ENCODE measurements around the gene FUT8.
"Not testable (repeated sequence)": the region's sequence is repeated elsewhere in the genome, so short reads cannot be mapped to it uniquely, and the experiment has no call there.

The FUT8 gene

GRCh38 chr14:65627315-65627714, 214.8 kb downstream of the FUT8 start:
- DNase-seq: no peak

GRCh38 chr14:65628664-65629063, 216.1 kb downstream of the FUT8 start:
- no peak for DNase-seq

- DNase-seq: no peak
Measured at GRCh38 chr14:65631040-65631439, 218.5 kb downstream of the FUT8 start.

- DNase-seq: no peak
Measured at GRCh38 chr14:65632487-65632886, 220.0 kb downstream of the FUT8 start.

GRCh38 chr14:65633666-65634065, 221.1 kb downstream of the FUT8 start:
- DNase-seq: not testable (repeated sequence)

DNA sequence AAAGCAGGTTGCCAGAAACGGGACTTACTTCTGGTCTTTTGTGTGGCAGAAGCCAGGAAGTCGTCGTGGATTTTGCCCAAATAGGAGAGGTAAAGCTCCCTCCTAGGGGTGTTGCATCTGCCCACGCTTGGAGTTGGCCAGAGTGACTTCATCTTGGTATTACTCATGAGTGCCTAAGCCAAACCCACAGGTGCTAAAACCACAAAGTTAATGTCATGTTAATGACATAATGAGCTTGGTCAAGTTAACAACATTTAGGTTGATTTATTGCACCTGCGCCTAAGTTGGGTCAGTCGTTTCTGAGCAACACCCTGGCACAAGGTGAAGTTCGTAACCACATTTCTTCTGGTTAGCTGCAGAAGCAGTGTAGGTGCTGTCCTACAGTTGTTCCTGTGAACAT, 225.2 kb downstream of the FUT8 start:
- DNase-seq: peak; percentile 10 to 11

DNA sequence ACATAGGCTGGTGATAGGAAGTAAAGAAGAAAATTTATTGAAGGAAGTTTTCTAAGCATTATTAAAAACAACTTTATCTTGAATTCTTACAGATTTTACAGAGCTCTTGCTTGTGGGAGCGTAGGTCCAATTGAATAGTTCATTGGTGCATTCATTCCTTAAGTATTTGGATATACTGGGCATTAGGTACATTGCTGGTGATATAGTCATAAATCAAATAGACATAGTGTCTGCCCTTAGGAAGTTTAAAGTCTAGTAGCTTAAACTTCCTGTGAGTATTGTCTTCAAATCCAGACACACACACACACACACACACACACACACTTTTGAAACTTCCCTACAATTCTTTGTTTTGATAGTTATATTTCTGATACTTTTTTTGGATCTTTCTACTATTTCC, 226.7 kb downstream of the FUT8 start:
- no peak for DNase-seq

DNA sequence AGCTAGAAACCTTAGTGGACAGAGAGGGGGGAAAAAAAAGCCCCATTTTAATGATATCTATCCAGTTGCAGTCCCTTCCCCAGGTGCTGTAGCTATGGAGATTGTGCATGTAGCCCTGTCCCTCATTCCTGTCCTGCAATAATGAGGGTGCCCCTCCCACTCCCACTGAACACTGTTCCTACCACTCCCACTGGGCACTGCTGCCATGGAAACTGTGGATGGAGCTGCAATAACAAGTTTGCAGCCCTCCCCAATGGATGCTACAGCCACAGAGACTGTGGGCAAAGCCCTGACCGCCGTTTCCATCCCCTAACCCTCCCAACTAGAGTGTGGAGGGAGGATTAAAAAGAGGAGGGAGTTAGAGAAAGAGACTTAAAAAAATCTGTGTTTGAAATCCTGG, 238.3 kb downstream of the FUT8 start:
- no peak for DNase-seq

DNA sequence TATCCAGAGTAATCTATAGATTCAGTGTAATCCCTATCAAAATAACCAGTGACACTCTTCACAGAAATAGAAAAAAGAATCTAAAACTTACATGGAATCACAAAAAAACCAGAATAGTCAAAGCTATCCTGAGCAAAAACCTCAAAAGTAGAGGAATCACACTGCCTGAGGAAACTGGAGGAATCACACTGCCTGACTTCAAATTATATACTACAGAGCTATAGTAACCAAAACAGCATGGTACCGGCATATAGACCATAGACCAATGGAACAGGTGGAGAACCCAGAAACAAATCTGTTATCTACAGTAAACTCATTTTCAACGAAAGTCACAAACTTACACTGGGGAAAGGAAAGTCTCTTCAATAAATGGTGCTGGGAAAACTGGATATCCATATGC, 244.0 kb downstream of the FUT8 start:
- no peak for DNase-seq

- DNase-seq: no peak
Measured at GRCh38 chr14:65658202-65658601, 245.7 kb downstream of the FUT8 start.

DNA sequence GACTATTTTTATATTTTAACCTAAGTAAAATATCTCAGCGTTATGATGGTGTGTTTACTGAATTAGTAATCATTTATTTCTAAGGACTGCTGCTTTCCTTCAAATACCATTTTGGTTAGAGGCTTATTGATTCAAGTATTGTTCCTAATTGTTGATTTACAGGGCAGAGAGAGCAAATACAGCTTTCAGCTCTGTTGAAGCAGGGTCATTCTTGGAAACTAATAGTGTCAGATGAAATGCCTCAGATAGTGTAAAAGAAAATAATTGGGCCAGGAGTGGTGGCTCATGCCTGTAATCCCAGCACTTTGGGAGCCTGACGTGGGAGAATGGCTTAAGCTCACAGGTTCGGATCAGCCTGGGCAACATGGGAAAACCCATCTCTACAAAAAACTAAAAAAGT, 249.3 kb downstream of the FUT8 start:
- no peak for DNase-seq

GRCh38 chr14:65664436-65664835, 251.9 kb downstream of the FUT8 start:
- DNase-seq: no peak

DNA sequence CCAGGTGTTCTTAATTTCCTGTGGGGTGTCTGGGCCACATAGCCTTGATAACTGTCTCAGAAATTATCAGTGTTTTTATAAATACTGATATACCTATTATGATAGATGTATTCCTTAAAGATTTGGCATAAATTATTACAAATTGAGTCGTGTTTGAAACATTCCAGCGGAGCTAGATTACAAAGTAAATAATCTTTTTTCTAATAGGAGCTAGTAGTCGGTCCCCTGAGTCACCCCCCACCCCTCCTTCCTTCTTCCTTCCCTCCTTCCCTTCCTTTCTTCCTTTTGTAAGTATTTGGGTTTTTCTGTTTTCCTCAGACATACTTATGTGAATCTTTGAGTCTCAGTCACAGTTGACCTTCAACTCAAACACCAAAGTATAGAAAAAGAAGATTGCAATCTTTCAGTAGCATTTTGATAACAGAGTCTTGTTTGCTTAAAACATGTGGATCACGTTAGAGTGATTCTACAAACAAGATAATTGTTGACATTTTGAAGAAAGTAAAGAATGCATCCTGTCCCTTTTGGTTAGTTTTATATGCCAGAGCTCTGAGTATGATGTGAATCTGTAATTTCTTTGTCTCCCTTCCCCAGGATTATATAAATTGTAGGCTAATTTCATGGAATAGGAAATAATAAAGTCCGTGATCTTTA, 264.0 kb downstream of the FUT8 start:
- no peak for DNase-seq

GRCh38 chr14:65685572-65685971, 273.0 kb downstream of the FUT8 start:
- no peak for DNase-seq

- DNase-seq: no peak
Measured at GRCh38 chr14:65686761-65687160, 274.2 kb downstream of the FUT8 start.

- no peak for DNase-seq
Measured at GRCh38 chr14:65689070-65689469, 276.5 kb downstream of the FUT8 start.

DNA sequence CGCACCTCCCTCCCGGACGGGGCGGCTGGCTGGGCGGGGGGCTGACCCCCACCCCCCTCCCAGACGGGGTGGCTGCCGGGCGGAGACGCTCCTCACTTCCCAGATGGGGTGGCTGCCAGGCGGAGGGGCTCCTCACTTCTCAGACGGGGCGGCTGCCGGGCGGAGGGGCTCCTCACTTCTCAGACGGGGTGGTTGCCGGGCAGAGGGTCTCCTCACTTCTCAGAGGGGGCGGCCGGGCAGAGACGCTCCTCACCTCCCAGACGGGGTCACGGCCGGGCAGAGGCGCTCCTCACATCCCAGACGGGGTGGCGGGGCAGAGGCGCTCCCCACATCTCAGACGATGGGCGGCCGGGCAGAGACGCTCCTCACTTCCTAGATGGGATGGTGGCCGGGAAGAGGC, 280.0 kb downstream of the FUT8 start:
- DNase-seq: not testable (repeated sequence)

- DNase-seq: no peak
Measured at GRCh38 chr14:65696801-65697200, 284.3 kb downstream of the FUT8 start.

- DNase-seq: no peak
Measured at GRCh38 chr14:65703521-65703920, 291.0 kb downstream of the FUT8 start.

DNA sequence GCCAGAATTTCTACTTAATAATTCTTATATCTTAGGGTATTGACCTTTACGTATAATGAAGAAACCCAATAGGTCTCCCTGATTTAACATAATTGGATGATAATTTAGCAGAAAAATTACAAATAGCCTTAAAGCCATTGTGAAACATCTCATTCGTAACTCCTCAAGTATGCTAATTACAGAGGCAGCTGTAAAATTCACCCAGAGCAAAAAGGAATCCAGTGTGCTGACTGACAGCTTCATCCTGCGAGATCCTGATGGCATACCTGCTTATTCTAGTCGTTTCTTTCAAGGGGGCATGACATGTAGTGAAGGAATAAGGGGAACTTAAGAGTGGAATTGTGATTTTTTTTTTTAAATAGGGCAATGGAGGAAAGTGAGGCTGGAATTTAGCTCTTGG, 291.5 kb downstream of the FUT8 start:
- no peak for DNase-seq

DNA sequence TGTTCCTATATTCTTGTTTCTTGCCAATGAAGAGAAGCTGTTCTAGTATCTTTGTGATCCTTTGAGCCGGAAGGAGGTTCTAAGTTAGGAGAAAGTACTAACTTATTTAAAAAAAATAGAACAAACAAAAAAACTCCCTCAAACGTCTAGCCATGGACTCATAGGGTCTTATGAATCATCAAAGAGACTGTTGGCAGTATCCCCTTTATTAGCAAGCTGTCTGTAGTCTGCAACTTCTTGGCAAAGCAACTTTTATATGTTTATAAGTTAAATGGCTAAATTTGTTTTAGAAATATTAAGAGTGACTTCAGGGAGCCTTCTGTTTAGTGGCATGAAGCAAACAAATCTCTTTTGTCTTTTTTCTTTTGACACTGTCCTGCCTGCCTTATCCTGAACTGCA, 291.9 kb downstream of the FUT8 start:
- no peak for DNase-seq

DNA sequence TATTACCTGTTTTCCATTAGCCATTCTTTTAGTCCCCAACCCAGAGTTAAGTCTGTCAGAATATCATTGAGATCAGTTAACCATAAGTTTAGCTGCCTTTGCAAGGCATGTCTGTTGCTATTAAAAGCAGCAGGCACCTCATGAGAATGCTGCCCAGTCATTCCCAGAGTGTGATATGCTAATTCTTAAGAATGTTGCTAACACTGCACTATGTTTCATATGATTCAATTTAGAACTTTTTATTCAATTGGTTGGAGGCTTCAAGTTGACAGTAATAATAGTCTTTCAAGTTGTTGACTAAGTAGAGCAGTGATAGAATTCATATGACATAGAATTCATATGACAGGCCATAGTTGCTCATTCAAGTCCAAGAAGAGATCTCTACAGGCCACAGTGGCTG, 292.3 kb downstream of the FUT8 start:
- DNase-seq: peak; percentile 13 to 35

DNA sequence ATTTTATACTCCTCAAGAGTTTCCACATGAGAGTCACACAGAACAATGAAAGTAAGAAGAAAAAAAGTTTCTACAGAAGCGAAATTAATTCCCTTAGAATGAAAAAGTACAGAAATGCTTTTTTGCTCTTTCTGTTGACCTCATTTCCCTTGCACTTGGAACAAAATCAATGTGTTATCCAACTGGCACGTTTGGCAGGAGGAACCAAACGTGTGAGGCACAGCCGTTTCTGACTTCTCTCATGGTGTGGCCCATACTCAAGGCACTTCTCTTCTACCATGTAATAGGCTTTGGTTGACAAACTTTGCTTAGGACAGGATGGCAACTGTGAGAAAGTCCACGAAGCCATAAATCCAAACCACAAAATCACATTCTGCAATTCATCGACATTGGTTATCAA, 297.0 kb downstream of the FUT8 start:
- DNase-seq: no peak

DNA sequence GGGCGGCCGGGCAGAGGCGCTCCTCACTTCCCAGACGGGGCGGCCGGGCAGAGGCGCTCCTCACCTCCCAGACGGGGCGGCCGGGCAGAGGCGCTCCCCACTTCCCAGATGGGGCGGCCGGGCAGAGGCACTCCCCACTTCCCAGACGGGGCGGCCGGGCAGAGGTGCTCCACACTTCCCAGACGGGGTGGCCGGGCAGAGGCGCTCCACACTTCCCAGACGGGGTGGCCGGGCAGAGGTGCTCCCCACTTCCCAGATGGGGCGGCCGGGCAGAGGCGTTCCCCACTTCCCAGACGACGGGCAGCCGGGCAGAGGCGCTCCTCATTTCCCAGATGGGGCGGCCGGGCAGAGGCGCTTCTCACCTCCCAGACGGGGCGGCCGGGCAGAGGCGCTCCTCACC, 304.3 kb downstream of the FUT8 start:
- DNase-seq: not testable (repeated sequence)

DNA sequence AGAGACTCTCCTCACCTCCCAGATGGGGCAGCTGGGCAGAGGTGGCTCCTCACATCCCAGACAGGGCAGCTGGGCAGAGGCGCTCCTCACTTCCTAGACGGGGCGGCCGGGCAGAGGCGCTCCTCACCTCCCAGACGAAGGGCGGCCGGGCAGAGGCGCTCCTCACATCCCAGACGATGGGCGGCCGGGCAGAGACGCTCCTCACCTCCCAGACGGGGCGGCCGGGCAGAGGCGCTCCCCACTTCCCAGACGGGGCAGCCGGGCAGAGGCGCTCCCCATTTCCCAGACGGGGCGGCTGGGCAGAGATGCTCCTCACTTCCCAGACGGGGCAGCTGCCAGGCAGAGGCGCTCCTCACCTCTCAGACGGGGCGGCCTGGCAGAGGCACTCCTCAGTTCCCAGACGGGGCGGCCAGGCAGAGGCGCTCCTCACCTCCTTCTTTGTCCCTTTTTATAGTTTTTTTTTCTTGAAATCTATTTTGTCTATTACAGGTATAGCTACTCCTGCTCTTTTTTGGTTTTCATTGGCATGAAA, 304.9 kb downstream of the FUT8 start:
- DNase-seq: not testable (repeated sequence)

Measured in stimulated activated CD4-positive, alpha-beta T cell treated with anti-CD3 and anti-CD28 coated beads, Interleukin-2, amount 100 ng/mL, for 48 hours (primary cell).